ENCODE measurements around the gene KRT36.

GRCh38 chr17:41480581-41480980 lies 9.1 kb downstream of the KRT36 start:
- TF ChIP-seq CTCF (IDR thresholded peaks at IDR 0.05; ENCODE audit: low read length) = no peak
- TF ChIP-seq EZH2 (IDR thresholded peaks at IDR 0.05; ENCODE audit: borderline replicate concordance, low read length) = no peak

All from OCI-LY1 (cell line).